ENCODE measurements around the gene PRDM15.
A peak's percentile ranks its signal among the peaks of the same experiment; 100 is the strongest.

Gene PRDM15

GRCh38 chr21:41779659-41780058, 99.5 kb downstream of the PRDM15 start:
- no peak for DNase-seq (ENCODE audit: low read depth in 2 of 2)

GRCh38 chr21:41778930-41779600, 100.1 kb downstream of the PRDM15 start:
- no peak for DNase-seq (ENCODE audit: low read depth in 2 of 2)

GRCh38 chr21:41777951-41778815, 101.0 kb downstream of the PRDM15 start:
- peak in 1 of 2 donors; percentile 15 for DNase-seq (ENCODE audit: low read depth in 2 of 2)

- no peak for DNase-seq (ENCODE audit: low read depth in 2 of 2)
Observed at GRCh38 chr21:41776778-41777177, 102.4 kb downstream of the PRDM15 start.

GRCh38 chr21:41775149-41775472, 104.0 kb downstream of the PRDM15 start:
- no peak for DNase-seq (ENCODE audit: low read depth in 2 of 2)

- DNase-seq (ENCODE audit: low read depth in 2 of 2), result no peak
Observed at GRCh38 chr21:41774467-41775148, 104.5 kb downstream of the PRDM15 start.

GRCh38 chr21:41772351-41773080, 106.6 kb downstream of the PRDM15 start:
- DNase-seq (ENCODE audit: low read depth in 2 of 2), result no peak

GRCh38 chr21:41771625-41771945, 107.6 kb downstream of the PRDM15 start:
- DNase-seq (ENCODE audit: low read depth in 2 of 2), result no peak

GRCh38 chr21:41770901-41771624, 108.1 kb downstream of the PRDM15 start:
- DNase-seq (ENCODE audit: low read depth in 2 of 2), result no peak

GRCh38 chr21:41769933-41770332, 109.2 kb downstream of the PRDM15 start:
- no peak for DNase-seq (ENCODE audit: low read depth in 2 of 2)

GRCh38 chr21:41769521-41769920, 109.6 kb downstream of the PRDM15 start:
- no peak for DNase-seq (ENCODE audit: low read depth in 2 of 2)

- no peak for DNase-seq (ENCODE audit: low read depth in 2 of 2)
Observed at GRCh38 chr21:41769111-41769510, 110.0 kb downstream of the PRDM15 start.

GRCh38 chr21:41768437-41769042, 110.6 kb downstream of the PRDM15 start:
- DNase-seq (ENCODE audit: low read depth in 2 of 2), result no peak

- no peak for DNase-seq (ENCODE audit: low read depth in 2 of 2)
Observed at GRCh38 chr21:41767606-41768436, 111.3 kb downstream of the PRDM15 start.

GRCh38 chr21:41766883-41767605, 112.1 kb downstream of the PRDM15 start, which contains the start of gene RIPK4:
RIPK4 (minus strand) TSS chr21:41767052; CDS start chr21:41767041, 11 bp downstream.
- peak; percentile 50 to 67 for DNase-seq (ENCODE audit: low read depth in 2 of 2)

GRCh38 chr21:41765973-41766882, 112.9 kb downstream of the PRDM15 start:
- no peak for DNase-seq (ENCODE audit: low read depth in 2 of 2)

- DNase-seq (ENCODE audit: low read depth in 2 of 2), result no peak
Observed at GRCh38 chr21:41765420-41765821, 113.7 kb downstream of the PRDM15 start.
